Endothelial cell of umbilical vein (primary cell): Measurements from ENCODE around the gene PTGS2. TPM values are rescaled to one million over a fixed set of nuclear protein-coding genes. Genes with fewer than 3 reads are reported as not detected.

Experiments used
- BruUV-seq: library from RNA; stranded (reverse); fragments of 400-500 nt; replicated peaks from 2 replicates; lab custom pipeline; 2021; lab: Mats Ljungman, UMichigan
- CTCF ChIA-PET: fragments of 300-600, 350-600 bp; sonication (Branson Sonifier 250); formaldehyde crosslinking; loops from one replicate; lab custom pipeline; 2021; ENCODE audit warnings: antibody characterized with exemption, inconsistent platforms; lab: Charles Lee
- POLR2A ChIA-PET: fragments of 300-600, 350-600 bp; sonication (Branson Sonifier 250); formaldehyde crosslinking; loops from one replicate; lab custom pipeline; 2021; ENCODE audit warnings: antibody characterized with exemption, inconsistent platforms; lab: Charles Lee
- DNase-seq: peaks from one replicate; pipeline ENCODE4 v3.0.0-alpha.2; 2011; ENCODE audit warnings: low read depth, low spot score
- FAIRE-seq: peaks from 2 replicates; lab custom pipeline; 2011; peaks lifted over from hg19 to GRCh38; lab: Jason Lieb, UNC
- H2AFZ ChIP-seq: 2 replicates; pipeline ENCODE4 v1.6.0; 2012; ENCODE audit warnings: low read depth, low read length, control low read depth, inconsistent platforms
- H3K27ac ChIP-seq: 2 replicates; pipeline ENCODE4 v1.5.1; 2011; ENCODE audit warnings: low read depth, mild to moderate bottlenecking, control low read depth, low read length, moderate library complexity; ENCODE audit not compliant: insufficient read depth
- H3K27me3 ChIP-seq, 2 experiments: 2 replicates each; pipeline versions ENCODE4 v1.6.0 to v1.6.1; 2011; ENCODE audit warnings: low read length in 2 of 2, mixed read lengths in 1 of 2; ENCODE audit not compliant: control insufficient read depth in 2 of 2, insufficient read depth in 2 of 2
- H3K36me3 ChIP-seq, 2 experiments: 2 replicates in 1 of 2; 3 replicates in 1 of 2; pipeline ENCODE4 v1.5.1; 2011; ENCODE audit warnings: low read length in 2 of 2, mild to moderate bottlenecking in 1 of 2, moderate library complexity in 1 of 2; ENCODE audit not compliant: control insufficient read depth in 2 of 2, insufficient read depth in 2 of 2; ENCODE audit errors: extremely low read depth in 1 of 2
- H3K4me1 ChIP-seq: 3 replicates; pipeline ENCODE4 v1.5.1; 2011; ENCODE audit warnings: mild to moderate bottlenecking, low read length; ENCODE audit not compliant: control insufficient read depth, insufficient read depth; ENCODE audit errors: extremely low read depth
- H3K4me2 ChIP-seq: 2 replicates; pipeline ENCODE4 v1.6.1; 2011; ENCODE audit warnings: low read length, control low read depth, mixed read lengths; ENCODE audit not compliant: insufficient read depth
- H3K4me3 ChIP-seq, 3 experiments: fragments of 200-600 bp in 1 of 3; sonication (generic), shearing (Covaris generic) in 1 of 3; replicated peaks in 1 of 3; 2 replicates each; pipeline ENCODE4 v1.5.1; 2011 to 2016; ENCODE audit warnings: control low read depth in 3 of 3, low read length in 3 of 3, mild to moderate bottlenecking in 2 of 3, inconsistent platforms in 1 of 3, low read depth in 1 of 3, moderate library complexity in 1 of 3; ENCODE audit not compliant: insufficient read depth in 1 of 3
- H3K79me2 ChIP-seq: 2 replicates; pipeline ENCODE4 v1.6.0; 2012; ENCODE audit warnings: low read length, inconsistent platforms; ENCODE audit not compliant: control insufficient read depth, insufficient read depth
- H3K9ac ChIP-seq: replicated peaks from 2 replicates; pipeline ENCODE3; 2011; ENCODE audit warnings: low read length, control low read depth; ENCODE audit not compliant: insufficient read depth; ENCODE audit errors: extremely low read depth
- H3K9me1 ChIP-seq: replicated peaks from 3 replicates; pipeline ENCODE4 v1.6.0; 2011; ENCODE audit warnings: mild to moderate bottlenecking, low read length; ENCODE audit not compliant: control insufficient read depth, insufficient read depth; ENCODE audit errors: extremely low read depth
- H3K9me3 ChIP-seq: replicated peaks from 2 replicates; pipeline ENCODE4 v1.5.1; 2012; ENCODE audit warnings: low read length, inconsistent platforms; ENCODE audit not compliant: control insufficient read depth, insufficient read depth
- H4K20me1 ChIP-seq: replicated peaks from 2 replicates; pipeline ENCODE3; 2011; ENCODE audit warnings: mild to moderate bottlenecking, low read length; ENCODE audit not compliant: control insufficient read depth, insufficient read depth; ENCODE audit errors: extremely low read depth
- CTCF ChIP-seq, 2 donors: IDR thresholded peaks; 1 replicate in 1 of 2; 2 replicates in 1 of 2; pipeline ENCODE4 v1.5.1; 2011; ENCODE audit warnings: low read length in 2 of 2, mild to moderate bottlenecking in 2 of 2, moderate library complexity in 2 of 2, control low read depth in 1 of 2, inconsistent platforms in 1 of 2, low read depth in 1 of 2; ENCODE audit not compliant: insufficient read depth in 1 of 2; ENCODE audit errors: extremely low read depth in 1 of 2
- EZH2 ChIP-seq: IDR thresholded peaks from 2 replicates; pipeline ENCODE4 v1.6.1; 2012; ENCODE audit warnings: borderline replicate concordance, low read depth, mild to moderate bottlenecking, moderate library complexity, low read length, inconsistent platforms; ENCODE audit not compliant: severe bottlenecking
- FOS ChIP-seq: IDR thresholded peaks from 2 replicates; pipeline ENCODE4 v1.6.1; 2011; ENCODE audit warnings: mild to moderate bottlenecking, low read length, moderate library complexity, borderline replicate concordance; ENCODE audit not compliant: insufficient read depth
- GATA2 ChIP-seq: IDR thresholded peaks from 2 replicates; pipeline ENCODE4 v1.7.0; 2011; ENCODE audit warnings: low read depth, mild to moderate bottlenecking, moderate library complexity, mixed read lengths, low read length; ENCODE audit not compliant: insufficient read length, insufficient read depth
- JUN ChIP-seq: IDR thresholded peaks from 2 replicates; pipeline ENCODE4 v1.6.1; 2011; ENCODE audit warnings: borderline replicate concordance, low read depth; ENCODE audit not compliant: insufficient read length, insufficient read depth
- MAX ChIP-seq: IDR thresholded peaks from 2 replicates; pipeline ENCODE4 v1.6.1; 2011; ENCODE audit not compliant: insufficient read depth, insufficient read length
- MYC ChIP-seq: IDR thresholded peaks from one replicate; pipeline ENCODE4 v1.6.1; 2011; ENCODE audit warnings: mild to moderate bottlenecking, low read depth, low read length
- POLR2A ChIP-seq: IDR thresholded peaks from 2 replicates; pipeline ENCODE4 v1.6.1; 2012; ENCODE audit warnings: low read depth, mild to moderate bottlenecking, control low read depth, low read length
- POLR2AphosphoS5 ChIP-seq: IDR thresholded peaks from 2 replicates; pipeline ENCODE4 v1.6.1; 2012; ENCODE audit warnings: low read depth, mild to moderate bottlenecking, control low read depth, low read length, moderate library complexity; ENCODE audit not compliant: insufficient read depth
- dilution Hi-C: fragments of 300-500 bp; cut with MboI; formaldehyde crosslinking; loops from one replicate; pipeline ENCODE4 v1.15.0; 2019; ENCODE audit warnings: low sequenced_read_pairs; ENCODE audit not compliant: extremely low pct_ligation_motif_present
- intact Hi-C: fragments of 100-400 bp; cut with micrococcal nuclease; formaldehyde crosslinking; loops from one replicate; pipeline ENCODE4 v1.10.0; 2022
- polyA plus RNA-seq, 4 experiments: library from polyadenylated mRNA; depleted of rRNA in 3 of 4; stranded (reverse) in 3 of 4; unstranded in 1 of 4; fragments of >200 nt; gene quantifications; 2 replicates each; pipeline versions ENCODE4 v1.2.1 to v1.2.3, GENCODE V29; 2011 to 2012; ENCODE audit warnings: missing spikeins in 1 of 4
- total RNA-seq: library from RNA; stranded (reverse); gene quantifications from 2 replicates; pipeline ENCODE4 v1.2.3, GENCODE V29; 2021

PTGS2 gene
- total and polyA plus RNA-seq, 2 donors (not counting 3 experiments of a cell fraction or from before 2014, with no cell fraction given), result 21.6 to 84.6 TPM

DNA sequence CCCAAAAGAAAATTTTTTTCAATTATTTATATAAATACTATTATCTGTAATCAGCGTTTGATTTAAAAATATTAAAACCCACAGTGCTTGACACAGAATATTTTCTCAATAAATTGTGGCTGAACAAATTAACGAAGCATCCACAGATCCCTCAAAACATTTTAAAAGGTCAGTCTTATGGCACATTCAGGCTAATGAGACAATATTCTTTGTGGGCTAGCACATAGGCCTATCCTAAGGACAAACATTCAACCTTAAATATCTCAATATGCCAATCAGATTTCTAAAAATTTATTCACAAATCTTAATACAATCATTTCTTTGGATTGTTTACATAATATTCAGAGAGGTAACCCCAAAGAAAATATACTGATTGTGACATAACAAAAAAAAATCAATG is 8.1 kb downstream of the PTGS2 start:
- no peak overlapping the region for H3K9ac ChIP-seq
- no TSS peak for BruUV-seq
- no peaks in the 10 kb centered on the region for H3K9me1 ChIP-seq
- H3K4me2 ChIP-seq, result no peak overlapping the region
- no peaks in the 10 kb centered on the region for H3K79me2 ChIP-seq
- no peak overlapping the region for H2AFZ ChIP-seq
- H3K4me1 ChIP-seq, result no peaks in the 10 kb centered on the region
- TF ChIP-seq CTCF (IDR thresholded peaks at IDR 0.05; ENCODE audit: extremely low read depth in 1 of 2, insufficient read depth in 1 of 2, low read depth in 1 of 2, low read length in 2 of 2) (no peak), EZH2 (no peak)
- dilution Hi-C loops, result no loop called here
- no peak overlapping the region for H3K27ac ChIP-seq
- H3K36me3 ChIP-seq, result peaks cover 6 to 23% of the 10 kb centered on the region in 2 experiments
- CTCF ChIA-PET, result no interaction called here
- H3K27me3 ChIP-seq, result no peaks in the 10 kb centered on the region
- DNase-seq, result no peak
- H4K20me1 ChIP-seq, result no peaks in the 10 kb centered on the region
- no peaks in the 10 kb centered on the region for H3K9me3 ChIP-seq
- POLR2A ChIA-PET, result no interaction called here
- no peak for FAIRE-seq
- intact Hi-C loops, result no loop called here
- H3K4me3 ChIP-seq, result no peak overlapping the region

DNA sequence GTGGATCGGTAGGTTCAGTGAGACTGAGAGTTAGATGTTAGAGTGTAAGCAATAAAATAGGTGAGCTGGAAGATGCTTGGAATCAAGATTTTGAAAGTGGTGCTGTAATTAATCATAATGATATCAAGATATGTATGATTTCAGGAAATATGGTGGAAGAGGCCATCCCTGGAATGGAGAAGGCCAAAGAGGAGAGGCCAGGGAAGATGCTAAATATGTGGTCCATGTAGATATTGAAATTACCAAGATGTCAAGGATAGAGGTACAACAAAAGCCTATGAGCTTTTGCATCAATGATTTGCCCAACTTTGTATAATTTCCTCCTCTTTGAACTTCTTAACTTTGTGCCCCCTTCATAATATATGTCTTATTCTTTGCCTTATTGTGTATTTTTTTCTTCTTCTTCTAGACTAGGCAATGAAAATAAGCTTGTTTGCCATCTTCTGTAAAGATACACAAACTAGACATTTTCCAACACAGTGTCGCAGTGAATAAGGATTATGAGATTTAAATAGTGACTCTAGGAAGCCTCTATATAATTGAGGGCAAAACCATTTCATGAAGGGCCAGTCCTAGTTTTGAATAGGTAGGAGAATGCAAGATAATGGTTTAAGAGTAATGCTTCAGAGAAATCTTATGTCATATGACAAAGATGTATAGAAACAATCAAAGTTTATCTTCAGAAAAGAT is 8.9 kb downstream of the PTGS2 start:
- no peaks in the 10 kb centered on the region for H3K4me1 ChIP-seq
- H3K27ac ChIP-seq, result no peak overlapping the region
- H3K9me3 ChIP-seq, result no peaks in the 10 kb centered on the region
- no peaks in the 10 kb centered on the region for H3K27me3 ChIP-seq
- H3K4me2 ChIP-seq, result no peak overlapping the region
- peak; percentile 33 for DNase-seq
- H3K79me2 ChIP-seq, result no peaks in the 10 kb centered on the region
- H4K20me1 ChIP-seq, result no peaks in the 10 kb centered on the region
- dilution Hi-C loops, result no loop called here
- TF ChIP-seq MYC (no peak), POLR2A (no peak), JUN (no peak), POLR2AphosphoS5 (no peak), EZH2 (no peak), MAX (no peak), GATA2 (no peak), FOS (no peak), CTCF (IDR thresholded peaks at IDR 0.05; ENCODE audit: extremely low read depth in 1 of 2, insufficient read depth in 1 of 2, low read depth in 1 of 2, low read length in 2 of 2) (no peak)
- H2AFZ ChIP-seq, result no peak overlapping the region
- H3K4me3 ChIP-seq, result no peak overlapping the region
- ChIA-PET CTCF (interaction anchor here (0.9 to 1.6 kb wide), 3 partner anchors 9 to 36 kb away, joined by 3 to 13 read pairs (median 4); partner anchors contain the start of gene PTGS2), POLR2A (interaction anchor here (1.1 kb wide), 1 partner anchor 9 kb away, joined by 5 read pairs; the partner anchor contains the start of gene PTGS2)
- FAIRE-seq, result no peak
- no peak overlapping the region for H3K9ac ChIP-seq
- no TSS peak for BruUV-seq
- intact Hi-C loops, result no loop called here
- peaks cover 4 to 21% of the 10 kb centered on the region in 2 experiments for H3K36me3 ChIP-seq
- H3K9me1 ChIP-seq, result no peaks in the 10 kb centered on the region
